T-cell (primary cell): ENCODE results near the gene GALE. TPM values are rescaled to one million over a fixed set of nuclear protein-coding genes. Genes with fewer than 3 reads are reported as not detected.
"Not testable (repeated sequence)": the region's sequence is repeated elsewhere in the genome, so short reads cannot be mapped to it uniquely, and the experiment has no call there.

Experiments
- ATAC-seq, 4 experiments: fragments of 200-7000 bp in 3 of 4; fragments of 150-1000 bp in 1 of 4; cut with Tn5 transposase; replicated peaks in 1 of 4; 1 replicate in 3 of 4; 2 replicates in 1 of 4; pipeline ENCODE4 v1.10.0; 2021; ENCODE audit warnings: moderate library complexity in 3 of 4, mild to moderate bottlenecking in 2 of 4, moderate number of reproducible peaks in 1 of 4
- CTCF ChIA-PET, 2 donors: fragments of 300-600 bp; sonication (Branson Sonifier 250); formaldehyde crosslinking; loops; one replicate each; lab custom pipeline; 2022; ENCODE audit warnings: antibody characterized with exemption in 2 of 2; lab: Charles Lee
- POLR2A ChIA-PET, 2 donors: fragments of 300-600 bp; sonication (Branson Sonifier 250); formaldehyde crosslinking; loops; one replicate each; lab custom pipeline; 2022; ENCODE audit warnings: antibody characterized with exemption in 2 of 2; lab: Charles Lee
- DNase-seq, 35 experiments: peaks; one replicate each; pipeline versions ENCODE4 v3.0.0 to v3.0.0-alpha.2; 2013 to 2023
- H3K27ac ChIP-seq: one replicate; pipeline ENCODE4 v1.5.1; 2013; ENCODE audit warnings: low read length
- H3K27me3 ChIP-seq, 2 experiments: replicated peaks in 1 of 2; 1 replicate in 1 of 2; 2 replicates in 1 of 2; pipeline versions ENCODE4 v1.6.1 to v1.7.0; 2013; ENCODE audit warnings: low read length in 1 of 2, mixed read lengths in 1 of 2; ENCODE audit not compliant: control insufficient read depth in 2 of 2, insufficient read depth in 2 of 2; ENCODE audit errors: extremely low read depth in 1 of 2
- H3K36me3 ChIP-seq, 2 donors: 1 replicate in 1 of 2; 2 replicates in 1 of 2; pipeline versions ENCODE4 v1.6.1 to v1.7.0; 2013; ENCODE audit warnings: low read length in 1 of 2; ENCODE audit not compliant: control insufficient read depth in 2 of 2, insufficient read depth in 1 of 2; ENCODE audit errors: extremely low read depth in 1 of 2
- H3K4me1 ChIP-seq, 2 experiments: 1 replicate in 1 of 2; 2 replicates in 1 of 2; pipeline versions ENCODE4 v1.6.1 to v1.7.0; 2013; ENCODE audit warnings: low read length in 2 of 2, mixed read lengths in 1 of 2; ENCODE audit not compliant: insufficient read depth in 2 of 2, control insufficient read depth in 1 of 2; ENCODE audit errors: extremely low read depth in 1 of 2
- H3K4me3 ChIP-seq, 2 donors: 1 replicate in 1 of 2; 2 replicates in 1 of 2; pipeline versions ENCODE4 v1.5.1 to v1.7.0; 2013; ENCODE audit warnings: mild to moderate bottlenecking in 2 of 2, low read length in 1 of 2, moderate library complexity in 1 of 2; ENCODE audit not compliant: control insufficient read depth in 1 of 2; ENCODE audit errors: extremely low read depth in 1 of 2
- H3K9me3 ChIP-seq: 2 replicates; pipeline ENCODE4 v1.7.0; 2013
- H3K27ac Mint-ChIP-seq, 2 donors: one replicate each; pipeline ENCODE4 v1.8.0; 2020 to 2021; ENCODE audit warnings: mild to moderate bottlenecking in 2 of 2, mixed read lengths in 2 of 2
- H3K27me3 Mint-ChIP-seq, 2 donors: one replicate each; pipeline ENCODE4 v1.8.0; 2021 to 2022; ENCODE audit warnings: mixed read lengths in 2 of 2
- H3K36me3 Mint-ChIP-seq: one replicate; pipeline ENCODE4 v1.8.0; 2021; ENCODE audit warnings: mixed read lengths
- H3K4me1 Mint-ChIP-seq, 3 donors: one replicate each; pipeline ENCODE4 v1.8.0; 2020 to 2022; ENCODE audit warnings: mixed read lengths in 3 of 3, mild to moderate bottlenecking in 1 of 3
- H3K4me3 Mint-ChIP-seq, 3 donors: one replicate each; pipeline ENCODE4 v1.8.0; 2020 to 2022; ENCODE audit warnings: mild to moderate bottlenecking in 3 of 3, mixed read lengths in 3 of 3, moderate library complexity in 3 of 3
- H3K9me3 Mint-ChIP-seq, 3 donors: one replicate each; pipeline ENCODE4 v1.8.0; 2020 to 2022; ENCODE audit warnings: mixed read lengths in 3 of 3
- WGBS: methylation state at CpG from one replicate; pipeline ENCODE4 v1.1.5; 2013; ENCODE audit warnings: missing lambda C conversion rate; ENCODE audit not compliant: insufficient coverage; 5-methylcytosine and 5-hydroxymethylcytosine counted together
- total RNA-seq, 35 experiments: library from RNA in 6 of 35; stranded (reverse) in 6 of 35; fragments of 120-200 nt in 1 of 35; gene quantifications; one replicate each; pipeline versions ENCODE4 v1.2.1 to v1.2.4 and lab custom pipeline; 2013 to 2026

The GALE gene
- total RNA-seq, 5 donors from 2014 or later (not counting 1 experiment from before 2014, with no cell fraction given): 7.5 to 16.5 (median 12.6) TPM

DNA sequence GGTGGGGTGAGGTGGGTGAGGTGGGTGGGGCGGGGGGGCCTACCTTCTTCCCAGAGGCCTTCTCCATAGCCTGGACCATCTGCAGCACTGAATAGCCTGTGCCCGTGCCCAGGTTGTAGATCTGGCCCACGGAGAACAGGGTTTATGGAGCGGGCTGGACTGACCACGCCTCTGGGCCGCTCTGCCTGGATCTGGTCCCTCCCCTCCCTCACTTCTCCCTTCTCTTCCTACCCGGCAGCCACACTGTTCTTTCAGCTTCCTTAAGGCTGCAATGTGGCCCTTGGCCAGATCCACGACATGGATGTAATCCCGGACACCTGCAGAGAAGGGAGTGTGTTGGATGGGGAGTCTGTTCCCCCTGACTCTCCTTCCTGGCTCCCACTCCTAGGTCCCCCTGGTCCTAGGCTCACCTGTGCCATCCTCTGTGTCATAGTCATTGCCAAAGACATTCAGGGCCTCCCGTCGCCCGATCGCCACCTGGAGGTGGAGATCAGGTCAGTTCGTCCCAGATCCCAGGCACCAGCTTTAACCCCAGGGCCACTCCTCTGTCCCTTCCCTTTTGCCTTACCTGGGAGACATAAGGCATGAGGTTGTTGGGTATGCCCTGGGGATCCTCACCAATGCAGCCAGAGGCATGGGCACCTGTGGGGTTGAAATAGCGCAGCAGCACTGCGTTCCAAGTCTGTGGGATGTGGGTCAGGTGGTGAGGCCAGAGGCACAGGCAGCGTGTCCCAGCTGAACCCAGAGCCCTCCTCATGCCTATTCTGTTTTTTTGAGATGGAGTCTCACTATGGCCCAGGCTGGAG lies 3.9 kb downstream of the GALE start:
- H3K4me3 ChIP-seq: no peak overlapping the region
- Mint-ChIP-seq H3K36me3 (peaks cover 3% of the 10 kb centered on the region), H3K4me1 (peaks cover 22 to 33% (median 28%) of the 10 kb centered on the region in 3 donors), H3K9me3 (no peaks in the 10 kb centered on the region), H3K27ac (no peak overlapping the region), H3K4me3 (no peak overlapping the region), H3K27me3 (no peaks in the 10 kb centered on the region)
- no peaks in the 10 kb centered on the region for H3K27me3 ChIP-seq
- ChIA-PET POLR2A (interaction anchor here in 1 of 2 donors (0.6 to 0.9 kb wide), 2 partner anchors 17 to 1757 kb away, joined by 4 to 5 read pairs; no protein-coding TSS in a partner anchor), CTCF (no interaction called here)
- H3K27ac ChIP-seq: no peak overlapping the region
- ATAC-seq: no peak
- H3K9me3 ChIP-seq: no peaks in the 10 kb centered on the region
- H3K36me3 ChIP-seq: peaks cover 0 to 34% of the 10 kb centered on the region in 2 donors
- WGBS: 92% methylated on average over 9 of the region's 17 CpGs
- no peak for DNase-seq
- peaks cover 6 to 45% of the 10 kb centered on the region in 2 experiments for H3K4me1 ChIP-seq

DNA sequence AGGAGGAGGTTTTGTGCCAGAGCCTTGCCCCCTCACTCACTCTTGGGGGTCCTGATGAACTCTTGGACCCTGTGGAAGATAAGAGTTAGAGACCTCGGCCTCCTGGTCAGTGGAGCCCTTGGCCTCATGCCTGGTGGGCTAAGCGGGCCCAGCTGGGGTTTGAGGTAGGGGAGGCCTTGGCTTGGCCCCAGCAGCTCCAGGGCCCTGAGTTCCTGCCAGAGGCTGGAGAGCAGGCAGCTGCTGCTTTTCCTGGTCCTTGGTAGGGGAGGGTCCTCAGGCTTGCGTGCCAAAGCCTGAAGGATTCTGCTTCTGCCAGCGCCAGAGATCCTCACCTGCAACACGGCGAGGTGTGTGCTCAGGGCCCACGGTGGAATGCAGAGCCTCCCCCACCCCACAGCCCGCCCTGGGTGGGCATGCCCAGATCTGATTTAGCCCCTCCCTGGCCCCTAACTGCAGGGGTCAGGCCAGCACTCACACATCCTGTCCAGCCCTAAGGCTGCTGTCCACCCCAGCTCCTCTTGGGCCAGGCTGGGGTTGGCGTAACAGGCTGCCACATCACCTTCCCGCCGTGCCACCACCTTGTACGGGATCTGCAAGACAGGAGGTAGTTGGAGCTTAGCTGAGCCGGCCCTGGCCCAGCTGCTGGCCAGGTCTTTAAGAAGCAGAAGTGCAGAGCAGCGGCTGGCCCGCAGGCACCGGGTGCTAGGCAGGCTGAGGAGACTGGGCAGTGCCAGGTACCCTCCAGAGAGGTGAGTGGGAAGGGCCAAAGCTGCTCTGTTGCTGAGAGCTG lies 4.7 kb downstream of the GALE start:
- no peak overlapping the region for H3K4me3 ChIP-seq
- POLR2A ChIA-PET: interaction anchor here in 1 of 2 donors (0.6 to 0.9 kb wide), 2 partner anchors 17 to 1758 kb away, joined by 4 to 5 read pairs; no protein-coding TSS in a partner anchor
- H3K27me3 ChIP-seq: no peaks in the 10 kb centered on the region
- H3K4me1 ChIP-seq: peaks cover 4 to 41% of the 10 kb centered on the region in 2 experiments
- no peaks in the 10 kb centered on the region for H3K9me3 ChIP-seq
- H3K36me3 ChIP-seq: peaks cover 0 to 34% of the 10 kb centered on the region in 2 donors
- ATAC-seq: no peak
- Mint-ChIP-seq H3K27me3 (no peaks in the 10 kb centered on the region), H3K27ac (no peak overlapping the region), H3K4me3 (no peak overlapping the region), H3K4me1 (peaks cover 25 to 35% (median 28%) of the 10 kb centered on the region in 3 donors), H3K36me3 (peaks cover 3% of the 10 kb centered on the region), H3K9me3 (no peaks in the 10 kb centered on the region)
- DNase-seq: no peak
- H3K27ac ChIP-seq: no peak overlapping the region
- CTCF ChIA-PET: interaction anchor here in 1 of 2 donors (0.6 kb wide), 1 partner anchor 20 kb away, joined by 5 read pairs; no protein-coding TSS in a partner anchor
- 93% methylated on average over 14 of the region's 16 CpGs for WGBS

DNA sequence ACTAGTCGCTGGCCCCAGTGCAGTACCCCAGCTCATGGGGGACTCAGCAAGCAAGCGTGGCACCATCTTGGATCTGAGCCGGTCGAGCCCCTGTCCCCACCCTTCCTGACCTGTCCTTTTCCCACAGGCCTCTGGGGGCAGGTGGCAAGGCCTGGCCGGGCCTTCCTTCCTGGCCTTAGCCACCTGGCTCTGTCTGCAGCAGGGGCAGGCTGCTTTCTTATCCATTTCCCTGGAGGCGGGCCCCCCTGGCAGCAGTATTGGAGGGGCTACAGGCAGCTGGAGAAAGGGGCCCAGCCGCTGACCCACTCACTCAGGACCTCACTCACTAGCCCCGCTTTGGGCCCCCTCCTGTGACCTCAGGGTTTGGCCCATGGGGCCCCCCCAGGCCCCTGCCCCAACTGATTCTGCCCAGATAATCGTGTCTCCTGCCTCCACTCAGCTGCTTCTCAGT lies 5.8 kb downstream of the GALE start:
- H3K27ac ChIP-seq, H3K27me3 ChIP-seq, H3K27me3 Mint-ChIP-seq, H3K36me3 Mint-ChIP-seq, H3K4me3 ChIP-seq, H3K4me3 Mint-ChIP-seq, POLR2A ChIA-PET, DNase-seq, H3K27ac Mint-ChIP-seq, H3K9me3 ChIP-seq, H3K9me3 Mint-ChIP-seq, ATAC-seq: not testable (repeated sequence)
- 83% methylated on average over 1 of the region's 9 CpGs for WGBS
- CTCF ChIA-PET: interaction anchor here in 1 of 2 donors (0.6 kb wide), 1 partner anchor 28 kb away, joined by 3 read pairs; no protein-coding TSS in a partner anchor
- H3K4me1 Mint-ChIP-seq: peaks cover 32 to 38% (median 33%) of the 10 kb centered on the region in 3 donors
- H3K36me3 ChIP-seq: peaks cover 0 to 34% of the 10 kb centered on the region in 2 donors
- H3K4me1 ChIP-seq: peaks cover 4 to 44% of the 10 kb centered on the region in 2 experiments

DNA sequence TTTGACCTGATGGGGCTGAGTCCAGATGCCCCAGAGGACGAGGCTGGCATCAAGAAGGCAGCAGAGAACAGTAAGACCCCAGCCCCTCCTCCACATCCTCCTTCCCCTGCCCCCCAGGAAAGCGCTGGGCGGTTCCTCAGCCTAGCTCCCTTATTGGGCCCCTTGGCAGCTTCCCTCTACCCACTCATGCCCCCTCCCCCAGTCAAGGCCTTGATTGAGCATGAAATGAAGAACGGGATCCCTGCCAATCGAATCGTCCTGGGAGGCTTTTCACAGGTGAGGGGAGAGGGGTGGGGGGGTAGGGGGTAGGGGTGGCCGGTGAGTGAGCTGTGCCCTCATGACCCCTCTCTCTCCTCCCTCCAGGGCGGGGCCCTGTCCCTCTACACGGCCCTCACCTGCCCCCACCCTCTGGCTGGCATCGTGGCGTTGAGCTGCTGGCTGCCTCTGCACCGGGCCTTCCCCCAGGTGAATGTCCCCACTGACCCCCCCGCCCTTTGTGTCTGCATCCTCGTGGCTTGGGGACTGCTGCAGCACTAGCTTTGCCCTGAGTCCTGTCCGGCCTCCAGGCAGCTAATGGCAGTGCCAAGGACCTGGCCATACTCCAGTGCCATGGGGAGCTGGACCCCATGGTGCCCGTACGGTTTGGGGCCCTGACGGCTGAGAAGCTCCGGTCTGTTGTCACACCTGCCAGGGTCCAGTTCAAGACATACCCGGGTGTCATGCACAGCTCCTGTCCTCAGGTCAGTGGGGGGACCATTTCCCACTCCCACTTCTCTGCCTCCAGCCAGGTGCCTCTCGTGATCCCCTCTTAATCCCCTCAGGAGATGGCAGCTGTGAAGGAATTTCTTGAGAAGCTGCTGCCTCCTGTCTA lies 6.5 kb downstream of the GALE start:
- H3K27me3 Mint-ChIP-seq: no peaks in the 10 kb centered on the region
- H3K27me3 ChIP-seq: no peaks in the 10 kb centered on the region
- ATAC-seq (no peak), DNase-seq (no peak)
- no peak overlapping the region for H3K4me3 ChIP-seq
- no peak overlapping the region for H3K4me3 Mint-ChIP-seq
- H3K9me3 Mint-ChIP-seq: no peaks in the 10 kb centered on the region
- peaks cover 26 to 35% (median 29%) of the 10 kb centered on the region in 3 donors for H3K4me1 Mint-ChIP-seq
- H3K27ac ChIP-seq: no peak overlapping the region
- 90% methylated on average over 8 of the region's 21 CpGs for WGBS
- H3K36me3 Mint-ChIP-seq: peaks cover 3% of the 10 kb centered on the region
- CTCF ChIA-PET: interaction anchor here (0.6 to 1.2 kb wide), 3 partner anchors 14 to 45 kb away, joined by 3 to 4 read pairs (median 3); no protein-coding TSS in a partner anchor
- H3K9me3 ChIP-seq: no peaks in the 10 kb centered on the region
- POLR2A ChIA-PET: no interaction called here
- H3K4me1 ChIP-seq: peaks cover 2 to 37% of the 10 kb centered on the region in 2 experiments
- peaks cover 0 to 34% of the 10 kb centered on the region in 2 donors for H3K36me3 ChIP-seq
- H3K27ac Mint-ChIP-seq: peak overlapping the region in 1 of 2 donors; percentile 73

DNA sequence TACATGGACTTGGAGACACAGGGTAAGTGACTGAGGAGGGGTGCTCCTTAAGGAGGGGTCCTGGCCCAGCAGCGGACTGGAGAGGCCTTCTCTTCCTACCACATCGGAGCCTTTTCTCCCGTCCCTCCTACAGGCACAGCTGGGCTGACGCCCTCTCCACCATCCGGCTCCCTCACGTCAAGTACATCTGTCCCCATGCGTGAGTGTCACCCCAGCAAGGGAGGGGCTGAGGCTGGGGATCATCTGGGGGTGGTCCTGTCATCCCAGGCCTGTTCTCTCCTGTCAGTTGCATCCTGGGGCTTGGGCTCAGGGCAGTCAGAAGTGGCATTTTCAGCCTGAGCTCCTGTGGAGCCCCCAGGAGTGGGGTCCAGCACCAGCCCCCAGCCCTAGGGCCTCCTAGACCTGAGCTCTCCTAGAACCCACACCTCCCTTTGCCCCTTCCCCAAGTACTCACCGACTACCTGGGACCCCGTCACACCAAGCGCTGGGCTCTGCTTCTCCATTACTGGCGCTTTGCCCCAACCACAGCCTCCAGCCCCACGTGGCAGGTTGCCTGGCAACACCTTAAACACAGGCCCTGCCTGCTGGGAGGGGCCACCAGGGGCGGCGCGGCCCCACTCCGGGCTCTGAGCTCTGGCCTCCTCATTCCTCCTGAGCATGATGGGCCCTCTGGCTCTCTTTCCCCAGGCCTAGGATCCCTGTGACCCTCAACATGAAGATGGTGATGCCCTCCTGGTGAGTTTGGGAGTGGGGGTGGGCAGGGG lies 7.4 kb downstream of the GALE start:
- Mint-ChIP-seq H3K27me3 (no peaks in the 10 kb centered on the region), H3K27ac (peak overlapping the region; percentile 49 to 73), H3K36me3 (peaks cover 3% of the 10 kb centered on the region), H3K9me3 (no peaks in the 10 kb centered on the region), H3K4me3 (peak overlapping the region in 2 of 3 donors; percentile 43 to 83), H3K4me1 (peaks cover 25 to 28% (median 28%) of the 10 kb centered on the region in 3 donors)
- no peaks in the 10 kb centered on the region for H3K9me3 ChIP-seq
- WGBS: 58% methylated on average over 11 of the region's 16 CpGs
- no peak overlapping the region for H3K4me3 ChIP-seq
- ATAC-seq: peak in 1 of 4 experiments; percentile 11
- H3K36me3 ChIP-seq: peaks cover 0 to 34% of the 10 kb centered on the region in 2 donors
- CTCF ChIA-PET: interaction anchor here (0.6 to 1.2 kb wide), 2 partner anchors 13 to 46 kb away, joined by 3 to 4 read pairs; no protein-coding TSS in a partner anchor
- peak in 15 of 35 experiments; percentile 25 to 58 (median 33) for DNase-seq
- POLR2A ChIA-PET: no interaction called here
- no peaks in the 10 kb centered on the region for H3K27me3 ChIP-seq
- no peak overlapping the region for H3K27ac ChIP-seq
- peaks cover 2 to 32% of the 10 kb centered on the region in 2 experiments for H3K4me1 ChIP-seq
